Gastroesophageal sphincter (tissue), 3 donors: ENCODE measurements around the gene IGFBP2.

Source experiments
- CTCF ChIP-seq, 4 experiments: fragments of 200-600 bp in 2 of 4; fragments of 450-650 bp in 2 of 4; sonication (generic) in 1 of 4; IDR thresholded peaks; one replicate each; pipeline ENCODE4 v1.5.1; 2017 to 2019; ENCODE audit warnings: antibody characterized with exemption in 4 of 4, mild to moderate bottlenecking in 2 of 4, moderate library complexity in 2 of 4
- POLR2A ChIP-seq, 2 donors: fragments of 450-650 bp; IDR thresholded peaks; one replicate each; pipeline ENCODE4 v1.6.1; 2017; ENCODE audit warnings: antibody characterized with exemption in 2 of 2, mild to moderate bottlenecking in 2 of 2, moderate library complexity in 1 of 2

- TF ChIP-seq CTCF (IDR thresholded peaks at IDR 0.05) (no peak), POLR2A (IDR thresholded peaks at IDR 0.05) (no peak)
Measured at GRCh38 chr2:216644842-216645635, 11.8 kb downstream of the IGFBP2 start.
